ENCODE results near the gene SLAMF9.

DNA sequence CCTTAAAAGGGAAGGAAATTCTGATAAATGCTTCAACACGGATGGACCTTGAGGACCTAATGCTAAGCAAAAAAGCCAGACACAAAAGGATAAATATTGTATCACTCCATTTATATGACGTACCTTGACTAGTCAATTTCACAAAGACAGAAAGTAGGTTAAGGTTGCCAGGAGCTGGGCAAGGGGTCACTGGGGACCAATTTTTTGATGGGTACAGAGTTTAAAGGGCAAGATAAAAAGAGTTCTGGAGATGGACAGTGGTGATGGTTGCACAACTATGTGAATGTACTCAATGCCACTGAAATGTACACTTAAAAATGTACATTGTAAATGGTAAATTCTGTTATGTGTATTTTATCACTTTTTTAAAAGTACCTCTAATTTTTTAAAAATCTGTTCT, 32.1 kb upstream of the SLAMF9 start:
- TF ChIP-seq GABPA (IDR thresholded peaks at IDR 0.05; ENCODE audit: borderline replicate concordance, insufficient read depth, low read length), result no peak
- TF ChIP-seq, protein P1, sequence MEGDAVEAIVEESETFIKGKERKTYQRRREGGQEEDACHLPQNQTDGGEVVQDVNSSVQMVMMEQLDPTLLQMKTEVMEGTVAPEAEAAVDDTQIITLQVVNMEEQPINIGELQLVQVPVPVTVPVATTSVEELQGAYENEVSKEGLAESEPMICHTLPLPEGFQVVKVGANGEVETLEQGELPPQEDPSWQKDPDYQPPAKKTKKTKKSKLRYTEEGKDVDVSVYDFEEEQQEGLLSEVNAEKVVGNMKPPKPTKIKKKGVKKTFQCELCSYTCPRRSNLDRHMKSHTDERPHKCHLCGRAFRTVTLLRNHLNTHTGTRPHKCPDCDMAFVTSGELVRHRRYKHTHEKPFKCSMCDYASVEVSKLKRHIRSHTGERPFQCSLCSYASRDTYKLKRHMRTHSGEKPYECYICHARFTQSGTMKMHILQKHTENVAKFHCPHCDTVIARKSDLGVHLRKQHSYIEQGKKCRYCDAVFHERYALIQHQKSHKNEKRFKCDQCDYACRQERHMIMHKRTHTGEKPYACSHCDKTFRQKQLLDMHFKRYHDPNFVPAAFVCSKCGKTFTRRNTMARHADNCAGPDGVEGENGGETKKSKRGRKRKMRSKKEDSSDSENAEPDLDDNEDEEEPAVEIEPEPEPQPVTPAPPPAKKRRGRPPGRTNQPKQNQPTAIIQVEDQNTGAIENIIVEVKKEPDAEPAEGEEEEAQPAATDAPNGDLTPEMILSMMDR (IDR thresholded peaks at IDR 0.05; ENCODE audit: control extremely low read depth in 1 of 3, insufficient read depth in 1 of 3, low read depth in 1 of 3, low read length in 3 of 3), result no peak
- TF ChIP-seq, protein P2, sequence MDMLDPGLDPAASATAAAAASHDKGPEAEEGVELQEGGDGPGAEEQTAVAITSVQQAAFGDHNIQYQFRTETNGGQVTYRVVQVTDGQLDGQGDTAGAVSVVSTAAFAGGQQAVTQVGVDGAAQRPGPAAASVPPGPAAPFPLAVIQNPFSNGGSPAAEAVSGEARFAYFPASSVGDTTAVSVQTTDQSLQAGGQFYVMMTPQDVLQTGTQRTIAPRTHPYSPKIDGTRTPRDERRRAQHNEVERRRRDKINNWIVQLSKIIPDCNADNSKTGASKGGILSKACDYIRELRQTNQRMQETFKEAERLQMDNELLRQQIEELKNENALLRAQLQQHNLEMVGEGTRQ (IDR thresholded peaks at IDR 0.05; ENCODE audit: low read length), result no peak
- no peak for TF ChIP-seq POLR2AphosphoS5 (IDR thresholded peaks at IDR 0.05; ENCODE audit: low read depth, low read length)
- TF ChIP-seq POLR2A (IDR thresholded peaks at IDR 0.05; ENCODE audit: control extremely low read depth in 1 of 2, low read depth in 2 of 2, low read length in 2 of 2), result no peak
- no peak for TF ChIP-seq ASH2L (IDR thresholded peaks at IDR 0.05; ENCODE audit: low read length)
- no peak for TF ChIP-seq CHD1 (IDR thresholded peaks at IDR 0.05; ENCODE audit: low read depth, low read length)
- TF ChIP-seq SP1 (IDR thresholded peaks at IDR 0.05; ENCODE audit: low read depth, low read length), result no peak
- no peak for TF ChIP-seq JUND (IDR thresholded peaks at IDR 0.05; ENCODE audit: low read length)

Measured in H1 (cell line).